Suprapubic skin (tissue), 3 donors: ENCODE data around the gene TMEFF1.
"Not testable (repeated sequence)": the region's sequence is repeated elsewhere in the genome, so short reads cannot be mapped to it uniquely, and the experiment has no call there.

Source experiments
- POLR2A ChIP-seq, 2 donors: fragments of 450-650 bp; IDR thresholded peaks; one replicate each; pipeline ENCODE4 v1.6.1; 2017; ENCODE audit warnings: antibody characterized with exemption in 2 of 2, mild to moderate bottlenecking in 2 of 2, moderate library complexity in 2 of 2
- TF ChIP-seq, protein P1 (sequence below), 2 donors: fragments of 200-600 bp in 1 of 2; fragments of 450-650 bp in 1 of 2; sonication (generic) in 1 of 2; IDR thresholded peaks; one replicate each; pipeline ENCODE4 v1.5.1; 2016 to 2019; ENCODE audit warnings: antibody characterized with exemption in 2 of 2, mild to moderate bottlenecking in 1 of 2, moderate library complexity in 1 of 2

DNA sequence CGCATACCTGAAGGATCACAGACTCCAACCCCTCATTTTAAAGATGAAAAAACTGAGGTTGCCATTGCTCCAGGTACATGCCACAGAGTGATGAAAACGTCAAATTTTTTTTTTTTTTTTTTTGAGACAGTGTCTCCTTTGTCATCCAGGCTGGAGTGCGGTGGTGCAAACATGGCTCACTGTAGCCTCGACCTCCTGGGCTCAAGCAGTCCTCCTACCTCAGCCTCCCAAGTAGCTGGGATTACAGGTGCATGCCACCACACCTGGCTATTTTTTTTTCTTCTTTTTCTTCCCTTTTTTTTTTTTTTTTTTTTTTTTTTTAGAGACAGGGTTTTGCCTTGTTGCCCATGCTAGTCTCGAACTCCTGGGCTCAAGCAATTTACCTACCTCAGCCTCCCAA lies 32.5 kb upstream of the TMEFF1 start:
- TF ChIP-seq, protein P1, sequence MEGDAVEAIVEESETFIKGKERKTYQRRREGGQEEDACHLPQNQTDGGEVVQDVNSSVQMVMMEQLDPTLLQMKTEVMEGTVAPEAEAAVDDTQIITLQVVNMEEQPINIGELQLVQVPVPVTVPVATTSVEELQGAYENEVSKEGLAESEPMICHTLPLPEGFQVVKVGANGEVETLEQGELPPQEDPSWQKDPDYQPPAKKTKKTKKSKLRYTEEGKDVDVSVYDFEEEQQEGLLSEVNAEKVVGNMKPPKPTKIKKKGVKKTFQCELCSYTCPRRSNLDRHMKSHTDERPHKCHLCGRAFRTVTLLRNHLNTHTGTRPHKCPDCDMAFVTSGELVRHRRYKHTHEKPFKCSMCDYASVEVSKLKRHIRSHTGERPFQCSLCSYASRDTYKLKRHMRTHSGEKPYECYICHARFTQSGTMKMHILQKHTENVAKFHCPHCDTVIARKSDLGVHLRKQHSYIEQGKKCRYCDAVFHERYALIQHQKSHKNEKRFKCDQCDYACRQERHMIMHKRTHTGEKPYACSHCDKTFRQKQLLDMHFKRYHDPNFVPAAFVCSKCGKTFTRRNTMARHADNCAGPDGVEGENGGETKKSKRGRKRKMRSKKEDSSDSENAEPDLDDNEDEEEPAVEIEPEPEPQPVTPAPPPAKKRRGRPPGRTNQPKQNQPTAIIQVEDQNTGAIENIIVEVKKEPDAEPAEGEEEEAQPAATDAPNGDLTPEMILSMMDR (IDR thresholded peaks at IDR 0.05): not testable (repeated sequence)
- TF ChIP-seq POLR2A (IDR thresholded peaks at IDR 0.05): not testable (repeated sequence)
